ENCODE data around the gene ARHGAP6. TPM values are rescaled to one million over a fixed set of nuclear protein-coding genes. Genes with fewer than 3 reads are reported as not detected.

Gene ARHGAP6
- total and polyA plus RNA-seq, 9 donors: 14.1 to 32.9 (median 20.3) TPM

- Histone ChIP-seq H3K4me1 (ENCODE audit: insufficient read depth) (no peaks in the 10 kb centered on the region), H3K4me3 (no peak overlapping the region), H3K9me3 (no peaks in the 10 kb centered on the region), H3K27ac (no peak overlapping the region), H3K36me3 (no peaks in the 10 kb centered on the region), H3K27me3 (no peaks in the 10 kb centered on the region)
- no peak for TF ChIP-seq EP300 (IDR thresholded peaks at IDR 0.05)
- TF ChIP-seq CTCF (IDR thresholded peaks at IDR 0.05): no peak
- no peak for TF ChIP-seq POLR2A (IDR thresholded peaks at IDR 0.05)
- no peak for DNase-seq
- 50 to 71% (median 69%) methylated on average over 6 of the region's 6 CpGs for WGBS, 3 donors
- intact Hi-C loops (cut with DNase I): no loop called here
These were observed 37.4 kb upstream of the ARHGAP6 start for GRCh38 chrX:11702965-11703631.

GRCh38 chrX:11702420-11702819, 36.7 kb upstream of the ARHGAP6 start:
- H3K27me3 ChIP-seq: no peaks in the 10 kb centered on the region
- H3K4me1 ChIP-seq (ENCODE audit: insufficient read depth): no peaks in the 10 kb centered on the region
- H3K36me3 ChIP-seq: no peaks in the 10 kb centered on the region
- H3K27ac ChIP-seq: no peak overlapping the region
- intact Hi-C loops (cut with DNase I): no loop called here
- no peak for DNase-seq
- H3K4me3 ChIP-seq: no peak overlapping the region
- TF ChIP-seq POLR2A (IDR thresholded peaks at IDR 0.05): no peak
- TF ChIP-seq CTCF (IDR thresholded peaks at IDR 0.05): no peak
- TF ChIP-seq EP300 (IDR thresholded peaks at IDR 0.05): no peak
- H3K9me3 ChIP-seq: no peaks in the 10 kb centered on the region
- 76 to 86% (median 78%) methylated on average over 3 of the region's 3 CpGs for whole genome bisulfite sequencing, 3 donors

GRCh38 chrX:11698702-11699101, 33.0 kb upstream of the ARHGAP6 start:
- intact Hi-C loops (cut with DNase I): no loop called here
- Histone ChIP-seq H3K4me1 (ENCODE audit: insufficient read depth) (no peaks in the 10 kb centered on the region), H3K27me3 (no peaks in the 10 kb centered on the region), H3K9me3 (no peaks in the 10 kb centered on the region), H3K4me3 (no peak overlapping the region), H3K36me3 (no peaks in the 10 kb centered on the region), H3K27ac (peak overlapping the region in 1 of 2 donors; percentile 68)
- WGBS, 3 donors: 32 to 42% (median 37%) methylated on average over 3 of the region's 3 CpGs
- DNase-seq: peak in 1 of 5 donors; percentile 25
- no peak for TF ChIP-seq CTCF (IDR thresholded peaks at IDR 0.05)
- TF ChIP-seq POLR2A (IDR thresholded peaks at IDR 0.05): no peak
- no peak for TF ChIP-seq EP300 (IDR thresholded peaks at IDR 0.05)

GRCh38 chrX:11688201-11688600, 22.5 kb upstream of the ARHGAP6 start:
- no peak for DNase-seq
- TF ChIP-seq POLR2A (IDR thresholded peaks at IDR 0.05): no peak
- TF ChIP-seq EP300 (IDR thresholded peaks at IDR 0.05): no peak
- no peak for TF ChIP-seq CTCF (IDR thresholded peaks at IDR 0.05)
- Histone ChIP-seq H3K4me1 (ENCODE audit: insufficient read depth) (no peaks in the 10 kb centered on the region), H3K27me3 (no peaks in the 10 kb centered on the region), H3K36me3 (no peaks in the 10 kb centered on the region), H3K4me3 (no peak overlapping the region), H3K9me3 (no peaks in the 10 kb centered on the region), H3K27ac (no peak overlapping the region)
- intact Hi-C loops (cut with DNase I): no loop called here
- 54 to 66% (median 65%) methylated on average over 2 of the region's 2 CpGs for WGBS, 3 donors

All from ovary (tissue), 9 donors.